Upper lobe of left lung (tissue), 4 donors: ENCODE measurements around the gene MGAT5B.

Experiments used
- POLR2A ChIP-seq, 4 donors: fragments of 450-650 bp; IDR thresholded peaks; one replicate each; pipeline ENCODE4 v1.5.1; 2016 to 2017; ENCODE audit warnings: antibody characterized with exemption in 4 of 4, mild to moderate bottlenecking in 2 of 4
- TF ChIP-seq, protein P1 (sequence below), 6 experiments: fragments of 450-650 bp in 4 of 6; fragments of 200-600 bp in 2 of 6; sonication (generic) in 2 of 6; IDR thresholded peaks; one replicate each; pipeline ENCODE4 v1.5.1; 2016 to 2019; ENCODE audit warnings: antibody characterized with exemption in 6 of 6

DNA sequence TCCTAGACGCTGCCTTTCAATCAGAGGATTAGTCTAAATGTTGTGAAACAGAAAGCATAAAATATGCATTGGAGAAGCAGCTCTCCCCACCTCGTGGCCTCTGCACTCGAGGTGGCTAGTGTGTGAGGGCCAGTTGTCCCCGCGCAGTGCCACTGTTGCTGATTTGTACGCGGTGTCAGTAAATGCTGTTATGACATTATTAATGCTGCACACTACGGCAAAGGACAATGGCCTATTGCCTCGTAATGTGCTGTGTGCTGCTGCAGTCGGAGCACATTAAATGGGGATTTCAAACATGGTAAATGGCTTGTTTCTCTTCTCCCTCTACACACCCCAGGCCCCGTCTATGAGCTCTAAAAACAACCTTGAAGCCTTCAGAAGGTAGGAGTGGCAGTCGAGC, 5.7 kb upstream of the MGAT5B start:
- TF ChIP-seq, protein P1, sequence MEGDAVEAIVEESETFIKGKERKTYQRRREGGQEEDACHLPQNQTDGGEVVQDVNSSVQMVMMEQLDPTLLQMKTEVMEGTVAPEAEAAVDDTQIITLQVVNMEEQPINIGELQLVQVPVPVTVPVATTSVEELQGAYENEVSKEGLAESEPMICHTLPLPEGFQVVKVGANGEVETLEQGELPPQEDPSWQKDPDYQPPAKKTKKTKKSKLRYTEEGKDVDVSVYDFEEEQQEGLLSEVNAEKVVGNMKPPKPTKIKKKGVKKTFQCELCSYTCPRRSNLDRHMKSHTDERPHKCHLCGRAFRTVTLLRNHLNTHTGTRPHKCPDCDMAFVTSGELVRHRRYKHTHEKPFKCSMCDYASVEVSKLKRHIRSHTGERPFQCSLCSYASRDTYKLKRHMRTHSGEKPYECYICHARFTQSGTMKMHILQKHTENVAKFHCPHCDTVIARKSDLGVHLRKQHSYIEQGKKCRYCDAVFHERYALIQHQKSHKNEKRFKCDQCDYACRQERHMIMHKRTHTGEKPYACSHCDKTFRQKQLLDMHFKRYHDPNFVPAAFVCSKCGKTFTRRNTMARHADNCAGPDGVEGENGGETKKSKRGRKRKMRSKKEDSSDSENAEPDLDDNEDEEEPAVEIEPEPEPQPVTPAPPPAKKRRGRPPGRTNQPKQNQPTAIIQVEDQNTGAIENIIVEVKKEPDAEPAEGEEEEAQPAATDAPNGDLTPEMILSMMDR (IDR thresholded peaks at IDR 0.05), result no peak
- TF ChIP-seq POLR2A (IDR thresholded peaks at IDR 0.05), result no peak
